Measurements from ENCODE around the gene CD151. TPM values are rescaled to one million over a fixed set of nuclear protein-coding genes. Genes with fewer than 3 reads are reported as not detected.
A peak's percentile ranks its signal among the peaks of the same experiment; 100 is the strongest.

CD151 gene
- polyA plus RNA-seq (2011; rRNA removed) (559 and 909 TPM in 2 replicates), polyA minus RNA-seq (2011; rRNA and poly(A)+ RNA removed) (366 and 557 TPM in 2 replicates)

DNA sequence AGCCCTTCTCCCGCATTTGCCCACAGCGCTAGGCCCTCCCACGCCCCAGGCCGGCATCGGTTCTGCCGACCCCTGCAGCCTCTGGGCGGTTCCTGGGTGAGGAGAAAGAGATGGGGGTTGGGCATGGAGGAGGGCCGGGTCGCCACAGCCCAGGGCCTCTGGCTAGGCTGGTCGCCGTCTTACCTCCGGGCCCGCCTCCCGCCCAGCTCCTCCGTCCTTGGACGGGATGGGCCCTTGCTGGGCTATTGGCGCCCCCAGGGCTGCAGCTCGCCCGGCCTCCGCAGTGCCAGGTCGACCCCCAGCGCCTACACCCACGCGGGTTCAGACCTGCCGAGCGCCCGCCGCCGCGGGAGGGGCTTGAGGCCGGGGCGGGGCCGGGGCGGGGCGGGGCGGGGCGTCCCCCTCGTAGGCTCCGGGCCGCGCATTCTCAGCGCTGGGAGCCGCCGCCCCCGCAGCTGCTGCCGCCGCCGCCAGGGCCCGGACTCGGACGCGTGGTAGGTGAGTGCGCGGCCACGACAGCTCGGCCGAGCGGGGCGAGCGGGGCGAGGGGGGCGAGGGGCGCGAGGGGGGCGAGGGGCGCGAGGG lies at the start of gene CD151:
CD151 (plus strand) TSS at position 424 of the 585 bp plus-strand sequence. CDS start 3,118 bp downstream, outside the sequence.
- H3K27me3 ChIP-seq (ENCODE audit: control insufficient read depth, insufficient read depth, low read length), result no peaks in the 10 kb centered on the region
- ChIA-PET CTCF (no interaction called here), POLR2A (interaction anchor here (0.7 to 4.9 kb wide), 3 partner anchors 11 to 23 kb away, joined by 4 to 66 read pairs (median 22); partner anchors contain the start of genes PNPLA2, POLR2L, RPLP2 and TSPAN4)
- H3K9me3 ChIP-seq (ENCODE audit: control insufficient read depth, insufficient read depth, low read length), result no peaks in the 10 kb centered on the region; the same call in 1 of the 2 replicates
- peak within 1 kb of the TSS; percentile 77 for H3K4me3 ChIP-seq (ENCODE audit: low read depth, low read length)
- H3K27ac ChIP-seq (ENCODE audit: low read depth, low read length), result peak within 1 kb of the TSS; percentile 57
- TF ChIP-seq, protein P1, sequence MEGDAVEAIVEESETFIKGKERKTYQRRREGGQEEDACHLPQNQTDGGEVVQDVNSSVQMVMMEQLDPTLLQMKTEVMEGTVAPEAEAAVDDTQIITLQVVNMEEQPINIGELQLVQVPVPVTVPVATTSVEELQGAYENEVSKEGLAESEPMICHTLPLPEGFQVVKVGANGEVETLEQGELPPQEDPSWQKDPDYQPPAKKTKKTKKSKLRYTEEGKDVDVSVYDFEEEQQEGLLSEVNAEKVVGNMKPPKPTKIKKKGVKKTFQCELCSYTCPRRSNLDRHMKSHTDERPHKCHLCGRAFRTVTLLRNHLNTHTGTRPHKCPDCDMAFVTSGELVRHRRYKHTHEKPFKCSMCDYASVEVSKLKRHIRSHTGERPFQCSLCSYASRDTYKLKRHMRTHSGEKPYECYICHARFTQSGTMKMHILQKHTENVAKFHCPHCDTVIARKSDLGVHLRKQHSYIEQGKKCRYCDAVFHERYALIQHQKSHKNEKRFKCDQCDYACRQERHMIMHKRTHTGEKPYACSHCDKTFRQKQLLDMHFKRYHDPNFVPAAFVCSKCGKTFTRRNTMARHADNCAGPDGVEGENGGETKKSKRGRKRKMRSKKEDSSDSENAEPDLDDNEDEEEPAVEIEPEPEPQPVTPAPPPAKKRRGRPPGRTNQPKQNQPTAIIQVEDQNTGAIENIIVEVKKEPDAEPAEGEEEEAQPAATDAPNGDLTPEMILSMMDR (IDR thresholded peaks at IDR 0.05; ENCODE audit: low read depth, low read length), result no peak
- no peak for DNase-seq (ENCODE audit: low read depth, low spot score)

DNA sequence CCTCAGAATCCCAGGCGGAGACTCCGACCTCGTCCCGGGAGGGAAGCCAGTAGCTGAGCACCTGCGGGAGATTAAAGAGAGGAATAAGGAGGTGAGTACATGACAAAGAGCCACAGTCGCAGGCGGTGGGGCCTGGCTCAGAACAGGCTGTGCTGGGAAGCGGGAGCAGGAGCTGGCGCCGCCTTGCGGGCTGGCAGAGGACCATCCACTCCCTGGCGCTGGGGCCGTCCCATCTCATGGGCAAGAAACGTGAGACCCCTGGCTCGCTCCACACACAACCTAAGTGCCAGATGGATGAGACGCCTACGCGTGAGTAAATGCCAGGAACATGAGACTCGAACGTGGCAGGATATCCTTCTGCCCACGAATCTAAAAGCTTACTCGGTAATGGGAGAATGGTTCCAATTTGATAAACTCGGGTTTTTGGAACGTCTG lies 49.2 kb upstream of the CD151 start:
- H3K27ac ChIP-seq (ENCODE audit: low read depth, low read length), result peak overlapping the region; percentile 90
- ChIA-PET POLR2A (interaction anchor here (0.6 to 1.4 kb wide), 4 partner anchors 13 to 73 kb away, joined by 3 to 7 read pairs (median 6); no protein-coding TSS in a partner anchor), CTCF (interaction anchor here (0.7 to 1.3 kb wide), 8 partner anchors 8 to 229 kb away, joined by 3 to 6 read pairs (median 4); no protein-coding TSS in a partner anchor)
- TF ChIP-seq, protein P1 (IDR thresholded peaks at IDR 0.05; ENCODE audit: low read depth, low read length), result peak; percentile 87
- peak; percentile 89 for DNase-seq (ENCODE audit: low read depth, low spot score)
- H3K9me3 ChIP-seq (ENCODE audit: control insufficient read depth, insufficient read depth, low read length), result no peaks in the 10 kb centered on the region
- no peak overlapping the region for H3K4me3 ChIP-seq (ENCODE audit: low read depth, low read length)
- H3K27me3 ChIP-seq (ENCODE audit: control insufficient read depth, insufficient read depth, low read length), result no peaks in the 10 kb centered on the region

DNA sequence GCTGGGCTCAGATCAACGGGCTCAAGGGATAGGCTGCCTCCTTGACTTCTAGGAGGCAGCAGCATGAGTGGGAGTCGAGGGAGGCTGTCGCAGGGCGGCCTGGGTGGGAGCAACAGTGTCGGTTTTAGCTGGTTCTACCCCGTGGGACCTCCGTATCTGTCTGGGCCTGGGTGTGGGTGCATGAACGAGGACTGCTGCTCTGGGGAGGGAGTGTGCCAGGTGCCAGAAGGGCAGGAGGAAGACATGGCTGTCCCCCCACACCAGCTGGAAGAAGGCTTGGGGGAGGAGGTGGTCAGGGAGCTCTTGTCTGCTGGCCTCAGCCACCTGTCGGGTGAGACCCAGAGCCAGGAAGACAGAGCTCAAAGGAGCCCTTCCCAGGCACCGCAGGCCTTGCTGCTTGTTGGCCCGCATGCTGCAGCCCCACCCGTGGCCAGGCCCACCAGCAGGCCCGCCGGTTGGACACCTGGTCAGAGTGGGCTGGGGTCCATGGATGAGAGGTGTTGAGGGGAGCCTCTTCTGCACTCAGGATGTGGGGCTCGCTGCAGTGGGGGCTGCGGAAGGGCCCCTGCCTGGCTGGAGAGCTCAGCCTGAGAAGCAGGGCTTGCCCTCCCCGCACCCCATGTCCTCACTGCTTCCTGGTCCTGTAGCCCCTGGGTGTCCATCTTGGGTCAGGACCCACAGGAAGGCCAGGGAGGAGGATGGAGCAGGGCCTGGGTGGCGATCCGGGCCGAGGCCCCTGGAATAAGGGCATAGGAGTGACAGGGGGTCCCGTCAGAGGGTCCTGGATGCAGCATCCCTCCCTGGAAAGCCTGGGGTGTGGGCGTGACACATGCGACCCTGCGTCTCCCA lies 46.3 kb upstream of the CD151 start:
- ChIA-PET CTCF (no interaction called here), POLR2A (interaction anchor here (0.9 kb wide), 1 partner anchor 11 kb away, joined by 3 read pairs; no protein-coding TSS in a partner anchor)
- no peaks in the 10 kb centered on the region for H3K9me3 ChIP-seq (ENCODE audit: control insufficient read depth, insufficient read depth, low read length)

DNA sequence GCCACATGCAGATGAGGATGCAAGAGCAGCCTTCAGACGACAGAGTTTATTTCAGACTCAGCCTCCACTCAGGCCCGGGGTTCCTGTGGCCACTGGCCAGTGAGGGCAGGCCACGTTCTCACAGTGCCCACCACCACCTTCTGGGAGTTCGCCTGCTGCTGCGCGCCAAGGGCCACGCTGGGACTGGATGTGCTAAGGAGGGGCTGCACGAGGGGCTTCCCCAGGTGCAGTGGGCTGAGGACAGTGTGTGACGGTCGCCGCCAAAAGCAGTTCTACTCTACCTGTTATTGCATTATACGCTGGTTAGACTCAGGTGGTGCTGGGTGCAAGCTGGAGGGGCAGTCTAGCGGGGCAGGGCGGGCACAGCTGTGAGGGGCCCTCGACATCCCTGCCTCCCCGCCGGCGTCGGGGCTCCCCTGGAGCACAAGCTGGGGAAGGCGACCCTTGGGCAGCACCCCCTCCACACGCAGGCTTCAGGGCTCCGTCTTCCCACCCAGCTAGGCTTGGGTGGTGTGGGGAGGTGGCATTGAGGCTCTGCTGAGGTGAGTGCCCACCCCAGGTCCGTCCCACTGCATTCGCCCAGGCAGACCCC lies 45.6 kb upstream of the CD151 start:
- ChIA-PET CTCF (no interaction called here), POLR2A (interaction anchor here (0.9 kb wide), 1 partner anchor 10 kb away, joined by 3 read pairs; no protein-coding TSS in a partner anchor)
- Histone ChIP-seq H3K9me3 (ENCODE audit: control insufficient read depth, insufficient read depth, low read length) (no peaks in the 10 kb centered on the region; the same call in 1 of the 2 replicates), H3K27ac (ENCODE audit: low read depth, low read length) (no peak overlapping the region), H3K4me3 (ENCODE audit: low read depth, low read length) (no peak overlapping the region), H3K27me3 (ENCODE audit: control insufficient read depth, insufficient read depth, low read length) (no peaks in the 10 kb centered on the region)
- TF ChIP-seq, protein P1 (IDR thresholded peaks at IDR 0.05; ENCODE audit: low read depth, low read length), result no peak
- no peak for DNase-seq (ENCODE audit: low read depth, low spot score)

More for the DNA sequence above, 46.3 kb upstream of the CD151 start:
- TF ChIP-seq, protein P1 (IDR thresholded peaks at IDR 0.05; ENCODE audit: low read depth, low read length), result no peak
- Histone ChIP-seq H3K27ac (ENCODE audit: low read depth, low read length) (no peak overlapping the region), H3K27me3 (ENCODE audit: control insufficient read depth, insufficient read depth, low read length) (no peaks in the 10 kb centered on the region), H3K4me3 (ENCODE audit: low read depth, low read length) (no peak overlapping the region)
- DNase-seq (ENCODE audit: low read depth, low spot score), result no peak

Data from AG04450 (cell line).